Esophagus (tissue), 2 donors: Measurements from ENCODE around the gene HSPA1B. TPM values are rescaled to one million over a fixed set of nuclear protein-coding genes. Genes with fewer than 3 reads are reported as not detected.
A peak's percentile ranks its signal among the peaks of the same experiment; 100 is the strongest.
"Not testable (repeated sequence)": the region's sequence is repeated elsewhere in the genome, so short reads cannot be mapped to it uniquely, and the experiment has no call there.

Experiments
- H3K27ac ChIP-seq, 2 donors: one replicate each; pipeline ENCODE4 v1.5.1; 2013; ENCODE audit warnings: low read depth in 2 of 2, mild to moderate bottlenecking in 2 of 2, inconsistent platforms in 1 of 2, low read length in 1 of 2, moderate library complexity in 1 of 2
- H3K27me3 ChIP-seq, 2 donors: one replicate each; pipeline ENCODE4 v1.6.1; 2013; ENCODE audit warnings: low read length in 2 of 2, control low read depth in 1 of 2, mild to moderate bottlenecking in 1 of 2; ENCODE audit not compliant: insufficient read depth in 2 of 2, control insufficient read depth in 1 of 2
- H3K36me3 ChIP-seq, 2 donors: one replicate each; pipeline ENCODE4 v1.6.1; 2013; ENCODE audit warnings: low read length in 1 of 2; ENCODE audit not compliant: control insufficient read depth in 2 of 2, insufficient read depth in 2 of 2
- H3K4me1 ChIP-seq, 2 donors: one replicate each; pipeline ENCODE4 v1.6.1; 2013; ENCODE audit warnings: low read length in 1 of 2; ENCODE audit not compliant: control insufficient read depth in 2 of 2, insufficient read depth in 2 of 2
- H3K4me3 ChIP-seq, 2 donors: one replicate each; pipeline ENCODE4 v1.5.1; 2013; ENCODE audit warnings: low read length in 2 of 2, mild to moderate bottlenecking in 2 of 2, low read depth in 1 of 2, moderate library complexity in 1 of 2
- H3K9me3 ChIP-seq, 2 donors: one replicate each; pipeline ENCODE4 v1.6.1; 2013; ENCODE audit warnings: mild to moderate bottlenecking in 2 of 2, low read depth in 1 of 2, low read length in 1 of 2, moderate library complexity in 1 of 2; ENCODE audit not compliant: control insufficient read depth in 2 of 2, insufficient read depth in 1 of 2
- WGBS, 2 donors: extraction: QIAGEN DNeasy Blood & Tissue Kit; methylation state at CpG; one replicate each; pipeline ENCODE4 v1.1.7; 2013; 5-methylcytosine and 5-hydroxymethylcytosine counted together
- polyA plus RNA-seq, 2 donors: library from polyadenylated mRNA; stranded (reverse); fragments of 200-250 nt; gene quantifications; one replicate each; pipeline ENCODE4 v1.2.3, GENCODE V29; 2013
- donor health status: healthy with polysubstance abuse.
- donor health status: Bipolar disorder and iron deficiency.

The HSPA1B gene
- polyA plus RNA-seq, 2 donors, result 26.9 to 103 TPM

- H3K27ac ChIP-seq, result peak overlapping the region in 1 of 2 donors; percentile 38
- WGBS, 2 donors, result 21 to 26% methylated on average over 1 of the region's 1 CpG
- peak overlapping the region in 1 of 2 donors; percentile 68 for H3K4me3 ChIP-seq
- no peaks in the 10 kb centered on the region for H3K9me3 ChIP-seq
- H3K27me3 ChIP-seq, result no peaks in the 10 kb centered on the region
- H3K4me1 ChIP-seq, result peaks cover 0 to 7% of the 10 kb centered on the region in 2 donors
- peaks cover 0 to 14% of the 10 kb centered on the region in 2 donors for H3K36me3 ChIP-seq
Measured at GRCh38 chr6:31837369-31838113, 10.0 kb downstream of the HSPA1B start.

GRCh38 chr6:31838114-31838553 is 10.6 kb downstream of the HSPA1B start:
- H3K9me3 ChIP-seq, H3K27me3 ChIP-seq, H3K4me3 ChIP-seq, H3K4me1 ChIP-seq, H3K27ac ChIP-seq: not testable (repeated sequence)
- peaks cover 0 to 14% of the 10 kb centered on the region in 2 donors for H3K36me3 ChIP-seq
- WGBS, 2 donors, result 73 to 80% methylated on average over 9 of the region's 9 CpGs

GRCh38 chr6:31838968-31839367 is 11.4 kb downstream of the HSPA1B start:
- WGBS, 2 donors, result 96 to 98% methylated on average over 3 of the region's 3 CpGs
- Histone ChIP-seq H3K27me3 (no peaks in the 10 kb centered on the region), H3K27ac (no peak overlapping the region), H3K4me1 (peaks cover 0 to 5% of the 10 kb centered on the region in 2 donors), H3K9me3 (no peaks in the 10 kb centered on the region), H3K4me3 (no peak overlapping the region), H3K36me3 (peaks cover 0 to 14% of the 10 kb centered on the region in 2 donors)

- WGBS, 2 donors, result 87 to 89% methylated on average over 8 of the region's 8 CpGs
- H3K27ac ChIP-seq, H3K27me3 ChIP-seq, H3K4me3 ChIP-seq, H3K4me1 ChIP-seq, H3K9me3 ChIP-seq: not testable (repeated sequence)
- peaks cover 0 to 14% of the 10 kb centered on the region in 2 donors for H3K36me3 ChIP-seq
Measured at GRCh38 chr6:31839779-31840126, 12.2 kb downstream of the HSPA1B start.

- H3K9me3 ChIP-seq, result no peaks in the 10 kb centered on the region
- peaks cover 0 to 14% of the 10 kb centered on the region in 2 donors for H3K36me3 ChIP-seq
- peak overlapping the region in 1 of 2 donors; percentile 35 for H3K27ac ChIP-seq
- H3K27me3 ChIP-seq, result no peaks in the 10 kb centered on the region
- 62 to 69% methylated on average over 9 of the region's 9 CpGs for WGBS, 2 donors
- peaks cover 0 to 3% of the 10 kb centered on the region in 2 donors for H3K4me1 ChIP-seq
- H3K4me3 ChIP-seq, result no peak overlapping the region
Measured at GRCh38 chr6:31842053-31842452, 14.5 kb downstream of the HSPA1B start.

GRCh38 chr6:31844507-31844906 is 17.0 kb downstream of the HSPA1B start:
- Histone ChIP-seq H3K4me3 (no peak overlapping the region), H3K27ac (no peak overlapping the region), H3K27me3 (no peaks in the 10 kb centered on the region), H3K9me3 (no peaks in the 10 kb centered on the region), H3K4me1 (no peaks in the 10 kb centered on the region), H3K36me3 (no peaks in the 10 kb centered on the region)
- WGBS, 2 donors, result 86 to 94% methylated on average over 3 of the region's 3 CpGs

GRCh38 chr6:31847276-31847978 is 19.9 kb downstream of the HSPA1B start:
- Histone ChIP-seq H3K4me3 (no peak overlapping the region), H3K27me3 (no peaks in the 10 kb centered on the region), H3K27ac (no peak overlapping the region), H3K9me3 (no peaks in the 10 kb centered on the region), H3K36me3 (no peaks in the 10 kb centered on the region), H3K4me1 (no peaks in the 10 kb centered on the region)
- WGBS, 2 donors, result 81 to 84% methylated on average over 2 of the region's 2 CpGs

- Histone ChIP-seq H3K36me3 (no peaks in the 10 kb centered on the region), H3K27ac (no peak overlapping the region), H3K27me3 (no peaks in the 10 kb centered on the region), H3K4me3 (no peak overlapping the region), H3K9me3 (peaks cover 0 to 2% of the 10 kb centered on the region in 2 donors), H3K4me1 (no peaks in the 10 kb centered on the region)
- 94 to 97% methylated on average over 2 of the region's 2 CpGs for WGBS, 2 donors
Measured at GRCh38 chr6:31850765-31851484, 23.4 kb downstream of the HSPA1B start.

GRCh38 chr6:31851485-31851832 is 23.9 kb downstream of the HSPA1B start:
- no peaks in the 10 kb centered on the region for H3K36me3 ChIP-seq
- peaks cover 0 to 2% of the 10 kb centered on the region in 2 donors for H3K9me3 ChIP-seq
- H3K4me3 ChIP-seq, result no peak overlapping the region
- WGBS, 2 donors, result 58 to 63% methylated on average over 2 of the region's 2 CpGs
- no peaks in the 10 kb centered on the region for H3K27me3 ChIP-seq
- no peaks in the 10 kb centered on the region for H3K4me1 ChIP-seq
- no peak overlapping the region for H3K27ac ChIP-seq
